Activated naive CD8-positive, alpha-beta T cell treated with anti-CD3 and anti-CD28 coated beads, Interleukin-2, amount 10 ng/mL, durations not matched to agents 7 days and 5 days (primary cell): ENCODE results near the gene FAM72C. TPM values are rescaled to one million over a fixed set of nuclear protein-coding genes. Genes with fewer than 3 reads are reported as not detected.
A peak's percentile ranks its signal among the peaks of the same experiment; 100 is the strongest.
"Not testable (repeated sequence)": the region's sequence is repeated elsewhere in the genome, so short reads cannot be mapped to it uniquely, and the experiment has no call there.

ENCODE experiments used
- ATAC-seq: fragments of 150-1000 bp; cut with Tn5 transposase; one replicate; pipeline ENCODE4 v1.10.0; 2021; ENCODE audit warnings: low read depth, moderate library complexity
- POLR2A ChIA-PET: fragments of 350-600 bp; sonication (Branson Sonifier 250); formaldehyde crosslinking; loops from one replicate; lab custom pipeline; 2021; ENCODE audit warnings: antibody characterized with exemption; lab: Charles Lee
- DNase-seq: peaks from one replicate; pipeline ENCODE4 v3.0.0; 2021
- H3K27ac Mint-ChIP-seq: one replicate; pipeline ENCODE4 v1.8.0; 2022; ENCODE audit warnings: mild to moderate bottlenecking, mixed read lengths
- H3K27me3 Mint-ChIP-seq: one replicate; pipeline ENCODE4 v1.8.0; 2022; ENCODE audit warnings: mild to moderate bottlenecking, moderate library complexity, mixed read lengths
- H3K36me3 Mint-ChIP-seq: one replicate; pipeline ENCODE4 v1.8.0; 2021; ENCODE audit warnings: mild to moderate bottlenecking, mixed read lengths
- H3K4me1 Mint-ChIP-seq: one replicate; pipeline ENCODE4 v1.8.0; 2021; ENCODE audit warnings: mixed read lengths
- H3K4me3 Mint-ChIP-seq: one replicate; pipeline ENCODE4 v1.8.0; 2022; ENCODE audit warnings: mild to moderate bottlenecking, moderate library complexity, mixed read lengths
- H3K9me3 Mint-ChIP-seq: one replicate; pipeline ENCODE4 v1.8.0; 2021; ENCODE audit warnings: mixed read lengths
- total RNA-seq, 2 experiments: library from RNA; stranded (reverse); gene quantifications; one replicate each; pipeline ENCODE4 v1.2.3, GENCODE V29; 2021

Gene FAM72C
- total RNA-seq, 2 experiments from 2014 or later = 8.0 to 9.1 TPM

GRCh38 chr1:143955930-143956329 lies 15.9 kb downstream of the FAM72C start:
- H3K36me3 Mint-ChIP-seq, DNase-seq, H3K4me3 Mint-ChIP-seq, ATAC-seq, H3K4me1 Mint-ChIP-seq, H3K27ac Mint-ChIP-seq, POLR2A ChIA-PET, H3K27me3 Mint-ChIP-seq, H3K9me3 Mint-ChIP-seq: not testable (repeated sequence)

GRCh38 chr1:143952913-143953312 lies 18.9 kb downstream of the FAM72C start:
- H3K36me3 Mint-ChIP-seq, POLR2A ChIA-PET, ATAC-seq, H3K9me3 Mint-ChIP-seq, H3K4me3 Mint-ChIP-seq, DNase-seq, H3K4me1 Mint-ChIP-seq, H3K27ac Mint-ChIP-seq, H3K27me3 Mint-ChIP-seq: not testable (repeated sequence)

- H3K4me1 Mint-ChIP-seq, H3K27ac Mint-ChIP-seq, H3K4me3 Mint-ChIP-seq, H3K36me3 Mint-ChIP-seq, H3K27me3 Mint-ChIP-seq, H3K9me3 Mint-ChIP-seq, DNase-seq, POLR2A ChIA-PET: not testable (repeated sequence)
- ATAC-seq = peak; percentile 50
Observed at GRCh38 chr1:143951485-143952391, 20.0 kb downstream of the FAM72C start.

- H3K4me3 Mint-ChIP-seq, POLR2A ChIA-PET, DNase-seq, H3K27ac Mint-ChIP-seq, H3K36me3 Mint-ChIP-seq, H3K9me3 Mint-ChIP-seq, ATAC-seq, H3K27me3 Mint-ChIP-seq, H3K4me1 Mint-ChIP-seq: not testable (repeated sequence)
Observed at GRCh38 chr1:143947749-143948148, 24.0 kb downstream of the FAM72C start.

GRCh38 chr1:143945253-143945652 lies 26.5 kb downstream of the FAM72C start:
- POLR2A ChIA-PET, ATAC-seq, DNase-seq, H3K27me3 Mint-ChIP-seq, H3K27ac Mint-ChIP-seq, H3K4me3 Mint-ChIP-seq, H3K9me3 Mint-ChIP-seq, H3K4me1 Mint-ChIP-seq, H3K36me3 Mint-ChIP-seq: not testable (repeated sequence)

- H3K9me3 Mint-ChIP-seq, H3K27ac Mint-ChIP-seq, H3K4me3 Mint-ChIP-seq, H3K27me3 Mint-ChIP-seq, DNase-seq, H3K4me1 Mint-ChIP-seq, ATAC-seq, POLR2A ChIA-PET, H3K36me3 Mint-ChIP-seq: not testable (repeated sequence)
Observed at GRCh38 chr1:143944576-143945240, 27.1 kb downstream of the FAM72C start.

GRCh38 chr1:143943319-143943978 lies 28.3 kb downstream of the FAM72C start:
- H3K4me3 Mint-ChIP-seq, H3K4me1 Mint-ChIP-seq, POLR2A ChIA-PET, H3K27ac Mint-ChIP-seq, H3K9me3 Mint-ChIP-seq, ATAC-seq, H3K36me3 Mint-ChIP-seq, DNase-seq, H3K27me3 Mint-ChIP-seq: not testable (repeated sequence)

GRCh38 chr1:143942238-143942860 lies 29.4 kb downstream of the FAM72C start:
- H3K4me3 Mint-ChIP-seq, H3K27me3 Mint-ChIP-seq, ATAC-seq, H3K4me1 Mint-ChIP-seq, POLR2A ChIA-PET, DNase-seq, H3K27ac Mint-ChIP-seq, H3K9me3 Mint-ChIP-seq, H3K36me3 Mint-ChIP-seq: not testable (repeated sequence)

GRCh38 chr1:143939666-143940065 lies 32.1 kb downstream of the FAM72C start:
- H3K4me3 Mint-ChIP-seq, H3K27me3 Mint-ChIP-seq, H3K4me1 Mint-ChIP-seq, H3K36me3 Mint-ChIP-seq, H3K9me3 Mint-ChIP-seq, POLR2A ChIA-PET, DNase-seq, ATAC-seq, H3K27ac Mint-ChIP-seq: not testable (repeated sequence)

GRCh38 chr1:143938922-143939321 lies 32.9 kb downstream of the FAM72C start:
- H3K27ac Mint-ChIP-seq, H3K36me3 Mint-ChIP-seq, DNase-seq, POLR2A ChIA-PET, H3K4me3 Mint-ChIP-seq, ATAC-seq, H3K9me3 Mint-ChIP-seq, H3K4me1 Mint-ChIP-seq, H3K27me3 Mint-ChIP-seq: not testable (repeated sequence)

- DNase-seq, H3K27me3 Mint-ChIP-seq, H3K36me3 Mint-ChIP-seq, H3K27ac Mint-ChIP-seq, H3K4me1 Mint-ChIP-seq, POLR2A ChIA-PET, H3K9me3 Mint-ChIP-seq, H3K4me3 Mint-ChIP-seq: not testable (repeated sequence)
- ATAC-seq = peak; percentile 42
Observed at GRCh38 chr1:143936457-143937115, 35.2 kb downstream of the FAM72C start.

- H3K4me1 Mint-ChIP-seq, POLR2A ChIA-PET, H3K9me3 Mint-ChIP-seq, ATAC-seq, H3K36me3 Mint-ChIP-seq, H3K27me3 Mint-ChIP-seq, DNase-seq, H3K4me3 Mint-ChIP-seq, H3K27ac Mint-ChIP-seq: not testable (repeated sequence)
Observed at GRCh38 chr1:143919127-143919526, 52.7 kb downstream of the FAM72C start.

GRCh38 chr1:143918552-143918951 lies 53.2 kb downstream of the FAM72C start:
- DNase-seq, H3K4me1 Mint-ChIP-seq, H3K4me3 Mint-ChIP-seq, H3K27me3 Mint-ChIP-seq, H3K36me3 Mint-ChIP-seq, POLR2A ChIA-PET, H3K27ac Mint-ChIP-seq, ATAC-seq, H3K9me3 Mint-ChIP-seq: not testable (repeated sequence)
